Dermis blood vessel endothelial cell (primary cell): ENCODE results near the gene DDX49. TPM values are rescaled to one million over a fixed set of nuclear protein-coding genes. Genes with fewer than 3 reads are reported as not detected.
"Not testable (repeated sequence)": the region's sequence is repeated elsewhere in the genome, so short reads cannot be mapped to it uniquely, and the experiment has no call there.

ENCODE experiments used
- DNase-seq: peaks from one replicate; pipeline ENCODE4 v3.0.0; 2010
- total RNA-seq: library from RNA; depleted of rRNA; stranded (reverse); fragments of >200 nt; gene quantifications from 2 replicates; pipeline ENCODE4 v1.2.3, GENCODE V29; 2014

DDX49 gene
- total RNA-seq, 1 donor from 2014 or later = 57.9 TPM

- no peak for DNase-seq
Observed at GRCh38 chr19:18913466-18913865, 6.0 kb upstream of the DDX49 start.

GRCh38 chr19:18915639-18916038 is 3.9 kb upstream of the DDX49 start:
- peak; percentile 78 for DNase-seq

GRCh38 chr19:18917593-18917992 is 1.9 kb upstream of the DDX49 start:
- not testable (repeated sequence) for DNase-seq

- no peak for DNase-seq
Observed at GRCh38 chr19:18919900-18920214, 342 bp downstream of the DDX49 start.

GRCh38 chr19:18920400-18920799 is 885 bp downstream of the DDX49 start:
- no peak for DNase-seq

GRCh38 chr19:18921593-18921992 is 2.1 kb downstream of the DDX49 start:
- DNase-seq = no peak

- no peak for DNase-seq
Observed at GRCh38 chr19:18922228-18922985, 2.9 kb downstream of the DDX49 start.

DNA sequence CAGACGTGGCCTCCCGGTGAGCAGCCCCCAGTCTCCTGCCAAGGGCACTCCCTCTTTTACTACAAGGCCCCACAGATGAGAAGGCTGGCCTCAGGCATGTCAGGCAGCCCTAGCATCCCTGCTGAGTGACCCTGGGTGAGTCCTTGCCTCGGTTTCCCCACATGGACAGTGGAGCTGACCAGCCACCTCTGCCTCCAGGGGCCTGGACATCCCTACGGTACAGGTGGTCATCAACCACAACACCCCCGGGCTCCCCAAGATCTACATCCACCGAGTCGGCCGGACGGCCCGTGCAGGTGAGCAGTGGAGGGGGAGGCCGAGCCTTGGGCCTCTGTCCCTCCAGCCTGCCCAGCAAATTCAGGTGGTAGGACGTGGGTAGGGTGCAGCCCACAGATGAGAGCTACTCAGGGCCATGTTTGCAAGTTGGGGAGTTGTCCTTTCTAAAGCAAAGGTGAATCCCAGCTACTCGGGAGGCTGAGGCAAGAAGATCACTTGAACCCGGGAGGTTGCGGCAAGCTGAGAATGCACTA is 5.2 kb downstream of the DDX49 start:
- DNase-seq = no peak

GRCh38 chr19:18928018-18928805 is 8.7 kb downstream of the DDX49 start:
- DNase-seq = no peak

- DNase-seq = no peak
Observed at GRCh38 chr19:18929311-18929710, 9.8 kb downstream of the DDX49 start.

GRCh38 chr19:18931316-18932162 is 12.0 kb downstream of the DDX49 start:
- no peak for DNase-seq

GRCh38 chr19:18932216-18932841 is 12.8 kb downstream of the DDX49 start:
- DNase-seq = peak; percentile 63

DNA sequence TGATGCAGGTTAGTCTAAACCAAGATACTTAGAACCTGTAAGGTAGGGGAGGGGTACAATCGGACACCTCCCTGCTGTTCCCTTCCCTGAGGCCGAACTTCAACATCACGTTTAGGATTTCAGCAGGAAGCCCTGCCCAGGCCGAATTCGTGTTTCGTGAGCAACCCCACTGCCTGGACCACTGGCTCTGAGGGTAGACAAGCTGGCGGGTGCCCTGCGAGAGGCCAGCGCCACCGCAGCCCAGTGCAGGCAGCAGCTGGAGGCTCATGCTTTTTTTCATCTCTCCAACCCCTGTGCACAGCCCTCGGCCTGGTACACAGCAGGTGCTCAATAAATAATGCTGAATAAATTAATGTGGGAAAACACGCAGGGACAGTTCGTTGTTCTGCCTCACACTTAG is 13.8 kb downstream of the DDX49 start:
- no peak for DNase-seq

GRCh38 chr19:18939163-18939562 is 19.6 kb downstream of the DDX49 start:
- DNase-seq = no peak

DNA sequence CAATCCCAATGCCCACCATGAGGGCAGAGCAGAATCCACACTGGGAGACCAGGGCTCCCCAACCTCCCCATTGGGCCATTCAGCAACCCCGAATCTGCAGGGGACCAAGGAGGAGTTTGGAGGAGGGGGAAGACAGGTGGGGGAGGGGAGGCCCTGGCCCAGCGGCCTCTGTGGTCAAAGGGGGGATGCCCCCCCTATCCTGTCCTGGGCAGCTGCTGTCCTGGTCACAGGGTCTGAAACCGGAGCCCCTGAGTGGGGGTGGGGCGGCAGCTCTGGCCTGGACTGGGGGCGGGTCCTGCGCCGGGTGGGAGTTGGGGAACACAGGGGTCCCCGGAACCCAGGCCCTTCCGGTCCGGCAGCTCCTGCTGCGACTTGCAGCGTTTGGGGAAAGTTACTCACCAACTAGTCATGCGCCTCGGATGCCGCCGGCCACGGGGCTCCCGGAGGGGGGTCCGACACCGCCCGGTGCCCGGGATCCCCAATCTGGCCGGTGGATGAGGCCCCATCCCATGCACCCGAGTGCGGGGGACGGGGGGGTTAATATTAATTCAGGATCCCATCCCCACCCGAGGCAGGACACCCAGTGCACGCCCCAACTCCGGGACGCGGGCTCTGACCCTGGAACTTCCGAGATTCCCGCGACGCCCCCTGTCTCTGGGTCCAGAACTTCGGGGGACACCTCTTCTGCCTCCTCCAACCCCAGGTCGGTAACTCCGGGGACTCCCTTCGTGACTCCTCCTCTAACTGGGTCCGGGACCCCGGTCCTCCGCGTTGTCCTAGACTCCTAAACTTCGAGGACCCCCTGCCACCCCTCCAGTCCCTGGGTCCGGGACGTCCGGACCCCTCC is 20.6 kb downstream of the DDX49 start:
- DNase-seq = peak; percentile 40

- DNase-seq = peak; percentile 75
Observed at GRCh38 chr19:18940769-18941627, 21.5 kb downstream of the DDX49 start, which contains the start of gene HOMER3. Gene HOMER3 (minus strand): TSS chr19:18941217. CDS start chr19:18938982, 2,235 bp downstream.

DNA sequence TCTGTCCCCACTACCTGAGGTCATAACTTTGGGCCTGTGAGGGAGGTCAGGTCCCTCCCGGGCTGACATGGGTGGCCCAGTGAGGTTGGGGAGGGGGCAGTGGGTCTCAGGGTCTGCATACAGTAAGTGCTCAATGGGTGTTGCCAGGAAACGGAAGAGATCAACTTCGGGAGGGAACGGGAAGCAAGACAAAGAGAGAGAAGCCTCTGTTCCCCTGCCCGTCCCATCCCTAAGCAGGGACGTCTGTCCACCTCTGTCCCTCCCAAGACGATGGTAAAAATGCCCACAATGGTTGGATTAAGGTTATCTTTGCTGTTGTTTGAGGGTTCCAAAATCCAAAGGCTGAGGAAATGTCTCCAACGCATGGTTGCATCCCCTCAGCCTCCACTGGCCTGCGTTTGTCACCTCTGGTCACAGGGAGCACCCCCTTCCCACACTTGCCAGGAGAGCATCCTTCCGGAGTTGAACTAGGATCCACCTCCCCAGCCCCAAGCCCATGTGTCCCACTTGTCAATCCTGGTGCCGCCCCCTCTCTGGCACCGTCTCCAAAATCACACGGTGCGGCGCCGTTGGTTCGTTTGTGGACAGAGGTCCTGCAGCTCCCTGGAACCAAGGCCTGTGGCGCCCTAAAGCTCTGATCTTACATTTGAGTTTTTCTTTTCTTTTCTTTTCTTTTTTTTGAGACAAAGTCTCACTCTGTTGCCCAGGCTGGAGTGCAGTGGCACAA is 22.3 kb downstream of the DDX49 start:
- DNase-seq = no peak

DNA sequence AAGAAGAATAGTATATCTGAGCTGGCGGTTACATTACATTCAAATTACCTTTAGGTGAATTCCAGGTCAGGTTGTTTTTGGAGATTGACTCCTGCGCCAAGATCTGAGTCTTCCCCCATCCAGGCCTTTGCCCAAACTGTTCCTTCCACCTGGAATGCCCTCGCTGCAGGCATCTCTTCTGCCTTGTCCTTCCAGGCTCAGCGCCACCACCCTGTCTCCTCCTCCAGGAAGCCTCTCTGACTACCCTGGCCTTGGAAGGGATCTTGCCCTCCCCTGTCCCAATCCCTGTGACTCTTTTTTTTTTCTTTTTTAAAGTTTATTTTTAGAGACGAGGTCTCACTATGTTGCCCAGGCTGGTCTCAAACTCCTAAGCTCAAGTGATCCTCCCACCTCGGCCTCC is 23.2 kb downstream of the DDX49 start:
- DNase-seq = no peak

DNA sequence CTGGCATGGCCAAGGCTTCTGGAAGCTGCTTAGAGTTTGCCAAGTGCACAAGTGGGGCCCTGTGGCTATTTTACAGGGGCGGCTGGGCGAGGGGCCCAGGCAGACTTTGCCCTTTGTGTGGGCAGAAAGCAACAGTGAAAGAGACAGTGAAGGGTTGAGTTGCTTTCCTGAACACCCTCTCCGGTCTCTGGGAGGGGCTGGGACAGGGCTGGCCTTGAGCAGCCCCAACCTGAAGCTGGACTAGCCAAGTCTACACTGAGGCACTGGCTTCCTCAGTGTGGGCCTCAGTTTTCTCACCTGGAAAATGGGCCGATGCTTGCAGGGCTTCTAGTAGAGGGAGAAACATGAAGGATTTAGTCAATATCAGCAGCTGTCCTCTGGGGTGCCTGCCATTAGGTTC is 23.9 kb downstream of the DDX49 start:
- no peak for DNase-seq

- no peak for DNase-seq
Observed at GRCh38 chr19:18945297-18945696, 25.8 kb downstream of the DDX49 start.
